HUDEP-2 (cell line): ENCODE results near the gene RPE65.
"Not testable (repeated sequence)": the region's sequence is repeated elsewhere in the genome, so short reads cannot be mapped to it uniquely, and the experiment has no call there.

ENCODE experiments used
- DNase-seq, 76 experiments: peaks; one replicate each; lab custom pipeline; 2025; ENCODE audit not compliant: unreplicated experiment in 76 of 76; lab: John Stamatoyannopoulos, UW

RPE65 gene

GRCh38 chr1:68454534-68454933, 4.8 kb upstream of the RPE65 start:
- DNase-seq, result no peak

GRCh38 chr1:68453060-68453670, 3.4 kb upstream of the RPE65 start:
- no peak for DNase-seq

GRCh38 chr1:68448365-68448764, 1.4 kb downstream of the RPE65 start:
- no peak for DNase-seq

DNA sequence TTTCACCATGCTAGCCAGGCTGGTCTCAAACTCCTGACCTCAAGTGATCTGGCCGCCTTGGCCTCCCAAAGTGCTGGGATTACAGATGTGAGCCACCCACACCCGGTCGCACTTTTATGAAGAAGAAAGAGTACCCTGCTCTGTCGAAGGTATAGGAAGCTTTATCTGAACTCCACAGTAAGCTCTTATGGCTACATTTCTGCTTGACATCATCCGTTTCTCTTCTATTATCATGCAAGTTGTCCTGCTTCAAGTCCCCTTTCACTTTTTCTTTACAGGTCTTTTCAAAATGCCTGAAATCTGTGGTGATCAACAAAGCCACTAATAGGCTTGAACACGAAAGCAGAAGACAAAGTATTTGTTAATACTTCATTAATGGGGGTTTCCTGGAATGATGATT, 4.0 kb downstream of the RPE65 start:
- no peak for DNase-seq

DNA sequence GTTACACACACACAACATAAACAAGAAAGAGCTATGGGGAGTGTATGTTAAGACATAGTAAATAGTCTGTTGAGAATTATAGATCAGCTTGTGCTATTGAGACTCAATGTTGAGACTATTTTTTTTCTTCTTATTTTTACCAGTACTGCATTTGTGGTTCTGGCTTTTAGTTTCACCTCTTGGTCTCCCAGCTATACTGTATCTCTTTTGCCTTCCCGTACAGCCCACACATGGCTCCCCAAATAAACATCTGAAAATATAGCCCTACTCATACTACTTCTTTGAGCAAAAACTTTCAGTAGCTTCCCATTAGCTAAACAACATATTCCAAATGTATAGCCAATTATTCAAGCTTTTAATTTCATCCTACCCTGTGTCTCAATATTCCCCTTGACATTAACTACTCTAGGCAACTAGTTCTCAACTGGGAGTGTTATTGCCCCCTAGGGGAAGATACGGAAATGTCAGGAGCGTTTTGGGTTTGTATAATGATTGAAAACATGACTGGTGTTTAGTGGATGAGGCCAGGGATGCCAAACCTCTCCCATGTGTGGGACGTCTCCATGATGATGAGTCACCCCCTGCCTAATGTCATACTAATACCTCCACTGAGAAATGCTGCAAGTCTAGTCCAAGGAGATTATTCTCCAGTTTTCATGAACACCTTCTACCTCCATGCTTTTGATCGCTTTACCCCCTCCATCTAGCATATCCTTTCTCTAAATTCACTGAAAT, 6.8 kb downstream of the RPE65 start:
- peak in 15 of 76 experiments; percentile 1 to 37 (median 7) for DNase-seq

DNA sequence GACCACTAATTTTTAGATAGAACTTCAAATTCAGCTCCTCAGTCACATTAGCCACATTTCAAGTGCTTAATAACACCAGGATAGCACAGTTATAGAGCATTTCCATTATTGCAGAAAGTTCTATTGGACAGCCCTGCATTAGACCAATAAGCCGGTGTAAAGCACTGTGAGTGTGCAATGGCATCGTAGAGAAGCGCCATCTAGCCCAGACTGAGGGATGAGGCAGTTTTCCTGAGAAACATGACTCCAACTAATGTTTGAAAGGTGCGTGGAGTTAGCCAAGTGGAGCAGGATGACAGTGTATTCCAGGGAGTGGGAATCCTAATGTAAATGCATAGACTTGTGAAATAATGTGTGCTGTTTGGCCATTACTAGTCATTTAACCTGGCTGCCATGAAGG, 7.7 kb downstream of the RPE65 start:
- DNase-seq, result no peak

- no peak for DNase-seq
Observed at GRCh38 chr1:68438310-68438709, 11.4 kb downstream of the RPE65 start.

DNA sequence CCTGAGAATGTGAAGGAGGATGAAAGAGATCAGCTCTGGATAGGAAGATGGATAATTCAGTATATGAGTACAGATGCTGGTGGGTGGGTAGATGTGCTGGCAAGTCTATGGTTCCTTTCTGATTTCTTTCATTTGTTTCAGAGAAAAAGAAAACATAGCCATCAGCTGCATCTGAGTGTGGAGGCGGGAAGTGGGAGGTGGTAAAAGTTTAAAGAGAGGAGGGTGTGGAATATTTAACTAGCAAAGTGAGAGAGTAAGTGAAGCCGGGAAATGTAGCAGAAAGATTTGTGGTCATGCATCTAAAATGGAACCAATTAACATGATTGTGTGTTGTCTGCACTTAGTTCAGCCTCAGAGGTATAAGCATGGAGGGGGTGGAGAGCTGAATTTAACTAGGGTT, 16.4 kb downstream of the RPE65 start:
- DNase-seq, result no peak

DNA sequence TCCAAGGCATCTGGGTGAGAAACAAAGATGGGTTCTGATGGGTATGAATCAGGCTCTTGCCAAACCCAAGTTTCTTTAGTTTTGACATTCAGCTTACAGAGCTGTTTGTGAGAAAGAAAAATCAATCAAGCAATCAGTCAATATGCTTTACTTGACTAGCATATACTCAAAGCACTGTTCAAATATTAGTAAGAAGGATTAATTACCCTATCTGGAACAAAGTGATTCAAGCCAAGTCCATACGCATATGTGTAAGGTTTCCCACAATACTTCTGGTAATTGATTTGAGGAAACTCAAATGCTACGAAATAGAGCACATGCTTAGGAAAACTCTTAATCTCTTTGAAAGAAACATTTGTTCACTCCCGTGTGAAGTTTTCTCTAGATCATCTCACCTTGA, 18.7 kb downstream of the RPE65 start:
- DNase-seq, result no peak

DNA sequence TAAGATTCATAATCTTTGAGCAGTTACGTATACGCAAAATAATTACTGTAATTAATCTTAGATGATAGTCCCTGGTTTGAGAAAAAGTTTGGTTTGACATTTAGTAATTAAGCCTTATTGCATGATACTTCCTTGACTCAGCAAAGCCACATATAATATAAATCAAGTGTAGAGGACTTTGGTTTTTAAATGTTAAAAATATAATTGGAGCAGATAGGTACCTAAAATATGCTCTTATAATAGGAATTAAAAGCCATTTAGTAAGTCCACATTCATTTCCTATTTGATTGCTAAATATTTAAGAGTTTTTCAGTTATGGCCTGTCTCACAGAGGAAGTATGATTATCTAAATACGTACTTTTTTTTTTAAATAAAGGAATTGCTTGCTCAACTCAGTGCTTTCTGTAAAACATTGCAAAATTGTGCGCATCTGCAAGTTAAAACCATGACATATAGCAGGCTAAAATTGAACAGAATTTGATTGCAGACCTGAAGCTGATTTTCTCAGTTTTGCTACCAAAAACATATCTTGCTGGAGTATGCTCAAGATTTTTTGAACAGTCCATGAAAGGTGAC, 20.4 kb downstream of the RPE65 start:
- DNase-seq, result no peak

DNA sequence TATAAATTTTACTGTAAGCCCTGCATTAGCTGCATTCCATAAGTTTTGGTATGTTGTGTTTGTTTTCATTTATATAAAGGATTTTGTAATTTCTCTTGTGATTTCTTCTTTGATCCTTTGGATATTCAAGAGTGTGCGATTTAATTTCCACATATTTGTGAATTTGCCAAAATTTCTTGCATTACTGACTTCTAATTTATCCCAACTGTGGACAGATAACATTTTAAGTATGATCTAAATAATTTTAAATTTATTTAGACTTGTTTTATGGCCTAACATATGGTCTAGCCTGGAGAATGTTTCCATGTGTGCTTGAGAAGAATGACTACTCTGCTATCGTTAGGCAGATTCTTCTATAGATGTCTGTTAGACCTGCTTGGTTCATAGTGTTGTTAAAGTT, 23.2 kb downstream of the RPE65 start:
- DNase-seq, result no peak

GRCh38 chr1:68421350-68421749, 28.4 kb downstream of the RPE65 start:
- no peak for DNase-seq

GRCh38 chr1:68409426-68409825, 40.3 kb downstream of the RPE65 start:
- no peak for DNase-seq

GRCh38 chr1:68401506-68401905, 48.2 kb downstream of the RPE65 start:
- DNase-seq, result no peak

GRCh38 chr1:68395575-68395974, 54.2 kb downstream of the RPE65 start:
- DNase-seq, result not testable (repeated sequence)

GRCh38 chr1:68392474-68392873, 57.3 kb downstream of the RPE65 start:
- not testable (repeated sequence) for DNase-seq

- not testable (repeated sequence) for DNase-seq
Observed at GRCh38 chr1:68385798-68386524, 63.8 kb downstream of the RPE65 start.

DNA sequence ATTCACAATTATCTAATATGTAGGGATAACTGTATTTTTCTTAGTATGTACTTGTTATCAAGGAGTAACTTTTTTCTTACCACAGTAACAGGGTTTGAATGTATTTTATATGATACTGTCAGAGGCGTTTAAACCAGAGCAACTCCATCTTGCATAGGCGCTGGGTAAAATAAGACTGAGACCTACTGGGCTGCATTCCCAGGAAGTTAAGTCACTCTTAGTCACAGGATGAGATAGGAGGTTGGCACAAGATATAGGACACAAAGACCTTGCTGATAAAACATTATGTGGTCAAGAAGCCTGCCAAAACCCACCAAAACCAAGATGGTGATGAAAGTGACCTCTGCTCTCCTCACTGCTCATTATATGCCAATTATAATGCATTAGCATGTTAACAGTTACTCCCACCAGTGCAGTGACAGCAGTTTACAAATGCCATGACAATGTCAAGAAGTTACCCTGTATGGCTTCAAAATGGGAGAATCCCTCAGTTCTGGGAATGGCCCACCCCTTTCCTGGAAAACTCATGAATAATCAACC, 64.8 kb downstream of the RPE65 start:
- DNase-seq, result no peak

GRCh38 chr1:68384321-68384813, 65.4 kb downstream of the RPE65 start:
- DNase-seq, result no peak

GRCh38 chr1:68383092-68383491, 66.7 kb downstream of the RPE65 start:
- no peak for DNase-seq

GRCh38 chr1:68379085-68379478, 70.7 kb downstream of the RPE65 start:
- DNase-seq, result no peak
